ENCODE data around the gene FCRL2.

Gene FCRL2

GRCh38 chr1:157776971-157777391 is at the start of gene FCRL2:
TSS of gene FCRL2 (minus strand) at chr1:157777132. CDS start at chr1:157777073, 59 bp downstream.
- FAIRE-seq: no peak
- DNase-seq (ENCODE audit: insufficient read length, low spot score): no peak
- TF ChIP-seq POLR2A (IDR thresholded peaks at IDR 0.05; ENCODE audit: low read depth, low read length): no peak

GRCh38 chr1:157820299-157820698 is 43.4 kb upstream of the FCRL2 start:
- FAIRE-seq (no peak), DNase-seq (ENCODE audit: insufficient read length, low spot score) (no peak)
- no peak for TF ChIP-seq POLR2A (IDR thresholded peaks at IDR 0.05; ENCODE audit: low read depth, low read length)

GRCh38 chr1:157819896-157820295 is 43.0 kb upstream of the FCRL2 start, which contains the start of gene FCRL1:
TSS of gene FCRL1 (minus strand) at chr1:157820120. CDS start at chr1:157820037, 83 bp downstream.
- TF ChIP-seq POLR2A (IDR thresholded peaks at IDR 0.05; ENCODE audit: low read depth, low read length): no peak
- no peak for DNase-seq (ENCODE audit: insufficient read length, low spot score)
- FAIRE-seq: no peak

- FAIRE-seq: no peak
- DNase-seq (ENCODE audit: insufficient read length, low spot score): no peak
- TF ChIP-seq POLR2A (IDR thresholded peaks at IDR 0.05; ENCODE audit: low read depth, low read length): no peak
These were observed 42.3 kb upstream of the FCRL2 start for GRCh38 chr1:157819215-157819614.

GRCh38 chr1:157813269-157813668 is 36.3 kb upstream of the FCRL2 start:
- TF ChIP-seq POLR2A (IDR thresholded peaks at IDR 0.05; ENCODE audit: low read depth, low read length): no peak
- DNase-seq (ENCODE audit: insufficient read length, low spot score) (no peak), FAIRE-seq (no peak)

GRCh38 chr1:157806431-157807149 is 29.7 kb upstream of the FCRL2 start:
- no peak for DNase-seq (ENCODE audit: insufficient read length, low spot score)
- no peak for TF ChIP-seq POLR2A (IDR thresholded peaks at IDR 0.05; ENCODE audit: low read depth, low read length)
- FAIRE-seq: no peak

GRCh38 chr1:157803851-157804250 is 26.9 kb upstream of the FCRL2 start:
- FAIRE-seq (no peak), DNase-seq (ENCODE audit: insufficient read length, low spot score) (no peak)
- no peak for TF ChIP-seq POLR2A (IDR thresholded peaks at IDR 0.05; ENCODE audit: low read depth, low read length)

GRCh38 chr1:157799996-157800395 is 23.1 kb upstream of the FCRL2 start:
- DNase-seq (ENCODE audit: insufficient read length, low spot score) (no peak), FAIRE-seq (no peak)
- no peak for TF ChIP-seq POLR2A (IDR thresholded peaks at IDR 0.05; ENCODE audit: low read depth, low read length)

GRCh38 chr1:157798211-157798610 is 21.3 kb upstream of the FCRL2 start:
- peak; percentile 3 for DNase-seq (ENCODE audit: insufficient read length, low spot score)
- no peak for FAIRE-seq
- no peak for TF ChIP-seq POLR2A (IDR thresholded peaks at IDR 0.05; ENCODE audit: low read depth, low read length)

GRCh38 chr1:157785248-157785647 is 8.3 kb upstream of the FCRL2 start:
- no peak for TF ChIP-seq POLR2A (IDR thresholded peaks at IDR 0.05; ENCODE audit: low read depth, low read length)
- no peak for FAIRE-seq

GRCh38 chr1:157784801-157785200 is 7.9 kb upstream of the FCRL2 start:
- FAIRE-seq: no peak
- no peak for DNase-seq (ENCODE audit: insufficient read length, low spot score)
- TF ChIP-seq POLR2A (IDR thresholded peaks at IDR 0.05; ENCODE audit: low read depth, low read length): no peak

More at GRCh38 chr1:157785248-157785647, 8.3 kb upstream of the FCRL2 start:
- DNase-seq (ENCODE audit: insufficient read length, low spot score): no peak

GRCh38 chr1:157782931-157783330 is 6.0 kb upstream of the FCRL2 start:
- DNase-seq (ENCODE audit: insufficient read length, low spot score) (no peak), FAIRE-seq (no peak)
- TF ChIP-seq POLR2A (IDR thresholded peaks at IDR 0.05; ENCODE audit: low read depth, low read length): no peak

- no peak for TF ChIP-seq POLR2A (IDR thresholded peaks at IDR 0.05; ENCODE audit: low read depth, low read length)
- no peak for FAIRE-seq
- DNase-seq (ENCODE audit: insufficient read length, low spot score): no peak
These were observed 4.1 kb upstream of the FCRL2 start for GRCh38 chr1:157781048-157781447.

- no peak for TF ChIP-seq POLR2A (IDR thresholded peaks at IDR 0.05; ENCODE audit: low read depth, low read length)
- no peak for FAIRE-seq
- DNase-seq (ENCODE audit: insufficient read length, low spot score): no peak
These were observed 1.6 kb downstream of the FCRL2 start for GRCh38 chr1:157775101-157775870.

- no peak for FAIRE-seq
These were observed 2.5 kb downstream of the FCRL2 start for GRCh38 chr1:157774412-157774811.

More at GRCh38 chr1:157774412-157774811, 2.5 kb downstream of the FCRL2 start:
- no peak for TF ChIP-seq POLR2A (IDR thresholded peaks at IDR 0.05; ENCODE audit: low read depth, low read length)
- DNase-seq (ENCODE audit: insufficient read length, low spot score): no peak

All from H54 (cell line).